ENCODE results near the gene CALU.

The CALU gene

DNA sequence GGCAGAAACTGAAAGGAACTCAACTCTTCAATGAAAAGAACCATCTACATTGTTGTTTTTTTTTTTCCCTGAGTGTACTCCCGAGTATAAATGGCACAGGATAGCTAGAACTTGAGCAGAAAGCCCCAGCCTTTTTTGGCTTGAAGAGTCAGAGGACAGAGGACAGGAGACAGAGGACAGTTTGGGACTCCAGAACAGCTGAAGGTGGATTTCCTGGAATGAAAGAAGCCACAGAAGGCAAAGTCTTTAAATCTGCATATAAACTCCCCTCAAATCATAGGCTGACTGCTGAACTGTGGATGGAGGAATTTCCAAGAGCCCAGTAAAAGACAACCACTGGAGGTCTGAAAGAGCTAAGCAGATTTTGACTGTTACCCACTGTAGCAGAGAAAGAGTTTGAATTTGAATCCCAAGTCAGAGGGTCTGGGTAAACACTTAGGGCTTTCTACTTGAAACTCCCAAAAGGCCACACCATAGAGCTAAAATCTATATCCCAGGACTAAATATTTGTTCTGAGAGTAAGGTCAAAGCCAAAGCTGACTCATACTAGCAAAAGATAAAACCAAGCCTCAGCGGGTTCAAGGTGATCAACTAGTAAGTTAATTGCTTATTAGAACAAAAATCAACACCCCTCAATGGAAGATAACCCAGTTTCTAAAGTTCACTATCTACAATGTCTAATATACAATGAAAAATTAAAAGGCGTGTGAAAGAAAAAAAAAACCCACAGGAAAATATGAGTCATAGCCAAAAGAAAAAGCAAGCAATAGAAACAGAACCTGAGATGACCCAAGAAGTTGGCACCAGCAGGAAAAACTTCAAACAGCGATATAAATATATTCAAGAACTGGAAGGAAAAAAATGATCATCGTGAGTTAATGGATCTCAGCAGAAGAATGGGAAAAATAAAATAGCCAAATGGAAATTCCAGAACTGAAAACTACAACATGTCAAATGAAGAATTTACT is 38.3 kb downstream of the CALU start:
- H2BK120ac ChIP-seq (ENCODE audit: low read depth, low read length): no peak overlapping the region
- no peak overlapping the region for H4K91ac ChIP-seq (ENCODE audit: low read length)
- no peak overlapping the region for H3K23ac ChIP-seq (ENCODE audit: low read length in 2 of 2)
- H3K4ac ChIP-seq (ENCODE audit: low read depth in 1 of 2, low read length in 2 of 2): no peak overlapping the region
- no peak overlapping the region for H3K27ac ChIP-seq (ENCODE audit: low read length, poor library complexity, severe bottlenecking)
- H3K4me1 ChIP-seq (ENCODE audit: control insufficient read depth, insufficient read depth, low read depth, low read length): peaks cover 1% of the 10 kb centered on the region
- no peak overlapping the region for H2AK5ac ChIP-seq (ENCODE audit: low read length, severe bottlenecking)
- no peak overlapping the region for H2BK15ac ChIP-seq (ENCODE audit: low read depth, poor library complexity, severe bottlenecking)
- H2BK12ac ChIP-seq (ENCODE audit: low read length in 2 of 2): no peak overlapping the region
- no peak overlapping the region for H4K8ac ChIP-seq (ENCODE audit: low read length)
- H3K9ac ChIP-seq (ENCODE audit: low read length): no peak overlapping the region
- no peak overlapping the region for H3K4me2 ChIP-seq (ENCODE audit: low read length, poor library complexity, severe bottlenecking)
- peaks cover 18% of the 10 kb centered on the region for H3K9me3 ChIP-seq (ENCODE audit: control insufficient read depth, low read length)
- H2AFZ ChIP-seq (ENCODE audit: low read depth, low read length): no peak overlapping the region
- H3K18ac ChIP-seq (ENCODE audit: low read depth in 1 of 2, low read length in 2 of 2): no peak overlapping the region
- peak; percentile 29 for DNase-seq
- peaks cover 22 to 34% of the 10 kb centered on the region in 2 experiments for H3K36me3 ChIP-seq (ENCODE audit: control insufficient read depth in 1 of 2, insufficient read depth in 2 of 2, low read depth in 1 of 2, low read length in 2 of 2)
- H3K79me1 ChIP-seq (replicated peaks; ENCODE audit: low read length, poor library complexity, severe bottlenecking): peaks cover 1% of the 10 kb centered on the region
- H3K14ac ChIP-seq (ENCODE audit: low read length in 2 of 2): no peak overlapping the region
- H3K4me3 ChIP-seq (ENCODE audit: insufficient read depth in 1 of 2, low read depth in 1 of 2, low read length in 2 of 2): no peak overlapping the region
- H2BK5ac ChIP-seq (ENCODE audit: low read depth, low read length, poor library complexity, severe bottlenecking): no peak overlapping the region
- H3K27me3 ChIP-seq (ENCODE audit: control insufficient read depth in 1 of 2, insufficient read depth in 1 of 2, low read length in 2 of 2): no peaks in the 10 kb centered on the region
- 96% methylated on average over 4 of the region's 5 CpGs for WGBS

DNA sequence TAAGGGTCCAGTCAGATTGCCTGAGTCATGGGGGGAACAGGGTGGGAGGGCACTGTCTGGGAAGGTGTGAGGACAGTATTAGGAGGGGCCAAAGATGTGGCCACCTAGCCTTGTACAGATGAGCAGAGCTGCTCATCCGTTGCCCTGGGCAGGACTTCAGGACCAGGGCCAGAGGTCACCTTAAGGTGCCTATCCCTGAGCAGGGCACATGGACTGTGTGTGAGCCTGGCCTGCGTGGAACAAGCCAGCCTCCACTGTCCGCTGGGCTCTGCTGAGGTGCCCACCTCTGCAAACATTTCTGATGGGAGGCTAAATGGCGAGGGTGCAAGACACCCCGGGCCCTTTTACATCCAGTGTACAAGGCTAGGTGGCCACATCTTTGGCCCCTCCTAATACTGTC is 39.8 kb downstream of the CALU start:
- H2AFZ ChIP-seq (ENCODE audit: low read depth, low read length): no peak overlapping the region
- no peaks in the 10 kb centered on the region for H3K79me1 ChIP-seq (replicated peaks; ENCODE audit: low read length, poor library complexity, severe bottlenecking)
- no peak overlapping the region for H3K4ac ChIP-seq (ENCODE audit: low read depth in 1 of 2, low read length in 2 of 2)
- H4K91ac ChIP-seq (ENCODE audit: low read length): no peak overlapping the region
- no peak overlapping the region for H3K14ac ChIP-seq (ENCODE audit: low read length in 2 of 2)
- no peak overlapping the region for H3K4me2 ChIP-seq (ENCODE audit: low read length, poor library complexity, severe bottlenecking)
- H3K4me1 ChIP-seq (ENCODE audit: control insufficient read depth, insufficient read depth, low read depth, low read length): peaks cover 3% of the 10 kb centered on the region
- no peak overlapping the region for H2BK5ac ChIP-seq (ENCODE audit: low read depth, low read length, poor library complexity, severe bottlenecking)
- no peak overlapping the region for H3K4me3 ChIP-seq (ENCODE audit: insufficient read depth in 1 of 2, low read depth in 1 of 2, low read length in 2 of 2)
- no peak overlapping the region for H3K18ac ChIP-seq (ENCODE audit: low read depth in 1 of 2, low read length in 2 of 2)
- H2BK120ac ChIP-seq (ENCODE audit: low read depth, low read length): no peak overlapping the region
- no peak overlapping the region for H2AK5ac ChIP-seq (ENCODE audit: low read length, severe bottlenecking)
- DNase-seq: no peak
- peaks cover 0 to 3% of the 10 kb centered on the region in 2 experiments for H3K27me3 ChIP-seq (ENCODE audit: control insufficient read depth in 1 of 2, insufficient read depth in 1 of 2, low read length in 2 of 2)
- peaks cover 18% of the 10 kb centered on the region for H3K9me3 ChIP-seq (ENCODE audit: control insufficient read depth, low read length)
- peaks cover 14 to 20% of the 10 kb centered on the region in 2 experiments for H3K36me3 ChIP-seq (ENCODE audit: control insufficient read depth in 1 of 2, insufficient read depth in 2 of 2, low read depth in 1 of 2, low read length in 2 of 2)
- over 99% methylated on average over 5 of the region's 5 CpGs for WGBS
- H3K9ac ChIP-seq (ENCODE audit: low read length): no peak overlapping the region
- no peak overlapping the region for H3K27ac ChIP-seq (ENCODE audit: low read length, poor library complexity, severe bottlenecking)
- H2BK15ac ChIP-seq (ENCODE audit: low read depth, poor library complexity, severe bottlenecking): no peak overlapping the region
- H3K23ac ChIP-seq (ENCODE audit: low read length in 2 of 2): no peak overlapping the region
- H4K8ac ChIP-seq (ENCODE audit: low read length): no peak overlapping the region
- no peak overlapping the region for H2BK12ac ChIP-seq (ENCODE audit: low read length in 2 of 2)

GRCh38 chr7:128781126-128781525 is 42.0 kb downstream of the CALU start:
- H3K18ac ChIP-seq (ENCODE audit: low read depth in 1 of 2, low read length in 2 of 2): no peak overlapping the region
- no peak overlapping the region for H3K14ac ChIP-seq (ENCODE audit: low read length in 2 of 2)
- no peak overlapping the region for H2BK15ac ChIP-seq (ENCODE audit: low read depth, poor library complexity, severe bottlenecking)
- H3K4me1 ChIP-seq (ENCODE audit: control insufficient read depth, insufficient read depth, low read depth, low read length): peaks cover 3% of the 10 kb centered on the region
- 96% methylated on average over 5 of the region's 5 CpGs for WGBS
- H2AFZ ChIP-seq (ENCODE audit: low read depth, low read length): no peak overlapping the region
- H3K23ac ChIP-seq (ENCODE audit: low read length in 2 of 2): no peak overlapping the region
- no peak for DNase-seq
- H3K9me3 ChIP-seq (ENCODE audit: control insufficient read depth, low read length): peaks cover 18% of the 10 kb centered on the region
- peak overlapping the region; percentile 79 for H3K9ac ChIP-seq (ENCODE audit: low read length)
- no peak overlapping the region for H3K4ac ChIP-seq (ENCODE audit: low read depth in 1 of 2, low read length in 2 of 2)
- no peak overlapping the region for H4K8ac ChIP-seq (ENCODE audit: low read length)
- no peak overlapping the region for H3K27ac ChIP-seq (ENCODE audit: low read length, poor library complexity, severe bottlenecking)
- H3K4me2 ChIP-seq (ENCODE audit: low read length, poor library complexity, severe bottlenecking): no peak overlapping the region
- H3K27me3 ChIP-seq (ENCODE audit: control insufficient read depth in 1 of 2, insufficient read depth in 1 of 2, low read length in 2 of 2): peaks cover 0 to 3% of the 10 kb centered on the region in 2 experiments
- no peak overlapping the region for H2BK12ac ChIP-seq (ENCODE audit: low read length in 2 of 2)
- H2BK120ac ChIP-seq (ENCODE audit: low read depth, low read length): no peak overlapping the region
- H3K4me3 ChIP-seq (ENCODE audit: insufficient read depth in 1 of 2, low read depth in 1 of 2, low read length in 2 of 2): peak overlapping the region in 1 of 2 experiments; percentile 19
- H4K91ac ChIP-seq (ENCODE audit: low read length): no peak overlapping the region
- H3K36me3 ChIP-seq (ENCODE audit: control insufficient read depth in 1 of 2, insufficient read depth in 2 of 2, low read depth in 1 of 2, low read length in 2 of 2): no peaks in the 10 kb centered on the region
- H2BK5ac ChIP-seq (ENCODE audit: low read depth, low read length, poor library complexity, severe bottlenecking): no peak overlapping the region
- no peaks in the 10 kb centered on the region for H3K79me1 ChIP-seq (replicated peaks; ENCODE audit: low read length, poor library complexity, severe bottlenecking)
- no peak overlapping the region for H2AK5ac ChIP-seq (ENCODE audit: low read length, severe bottlenecking)

GRCh38 chr7:128781851-128782250 is 42.7 kb downstream of the CALU start:
- peaks cover 3% of the 10 kb centered on the region for H3K4me1 ChIP-seq (ENCODE audit: control insufficient read depth, insufficient read depth, low read depth, low read length)
- no peak overlapping the region for H2BK5ac ChIP-seq (ENCODE audit: low read depth, low read length, poor library complexity, severe bottlenecking)
- no peak overlapping the region for H2AK5ac ChIP-seq (ENCODE audit: low read length, severe bottlenecking)
- peaks cover 0 to 3% of the 10 kb centered on the region in 2 experiments for H3K27me3 ChIP-seq (ENCODE audit: control insufficient read depth in 1 of 2, insufficient read depth in 1 of 2, low read length in 2 of 2)
- no peaks in the 10 kb centered on the region for H3K79me1 ChIP-seq (replicated peaks; ENCODE audit: low read length, poor library complexity, severe bottlenecking)
- H3K14ac ChIP-seq (ENCODE audit: low read length in 2 of 2): no peak overlapping the region
- H3K4me3 ChIP-seq (ENCODE audit: insufficient read depth in 1 of 2, low read depth in 1 of 2, low read length in 2 of 2): no peak overlapping the region
- no peak overlapping the region for H3K18ac ChIP-seq (ENCODE audit: low read depth in 1 of 2, low read length in 2 of 2)
- DNase-seq: no peak
- peaks cover 17% of the 10 kb centered on the region for H3K9me3 ChIP-seq (ENCODE audit: control insufficient read depth, low read length)
- H3K36me3 ChIP-seq (ENCODE audit: control insufficient read depth in 1 of 2, insufficient read depth in 2 of 2, low read depth in 1 of 2, low read length in 2 of 2): no peaks in the 10 kb centered on the region
- no peak overlapping the region for H3K4ac ChIP-seq (ENCODE audit: low read depth in 1 of 2, low read length in 2 of 2)
- no peak overlapping the region for H3K4me2 ChIP-seq (ENCODE audit: low read length, poor library complexity, severe bottlenecking)
- H2BK12ac ChIP-seq (ENCODE audit: low read length in 2 of 2): no peak overlapping the region
- H4K91ac ChIP-seq (ENCODE audit: low read length): no peak overlapping the region
- no peak overlapping the region for H2AFZ ChIP-seq (ENCODE audit: low read depth, low read length)
- 88% methylated on average over 3 of the region's 3 CpGs for WGBS
- no peak overlapping the region for H3K27ac ChIP-seq (ENCODE audit: low read length, poor library complexity, severe bottlenecking)
- H2BK120ac ChIP-seq (ENCODE audit: low read depth, low read length): no peak overlapping the region
- peak overlapping the region; percentile 79 for H3K9ac ChIP-seq (ENCODE audit: low read length)
- no peak overlapping the region for H3K23ac ChIP-seq (ENCODE audit: low read length in 2 of 2)
- H4K8ac ChIP-seq (ENCODE audit: low read length): no peak overlapping the region
- H2BK15ac ChIP-seq (ENCODE audit: low read depth, poor library complexity, severe bottlenecking): no peak overlapping the region

Measured in mesenchymal stem cell (in vitro differentiated cells and primary cell).